C4-2B (cell line): ENCODE results near the gene KIAA0232.

Experiments
- ZFX ChIP-seq: fragments of 450-650 bp; IDR thresholded peaks from 2 replicates; pipeline ENCODE4 v1.6.1; 2017
- TF ChIP-seq, protein P1 (sequence below): fragments of 450-650 bp; conservative IDR thresholded peaks from 2 replicates; pipeline ENCODE4 v1.5.1; 2017; ENCODE audit warnings: mild to moderate bottlenecking

GRCh38 chr4:6840062-6840976 lies 57.8 kb downstream of the KIAA0232 start:
- TF ChIP-seq, protein P1, sequence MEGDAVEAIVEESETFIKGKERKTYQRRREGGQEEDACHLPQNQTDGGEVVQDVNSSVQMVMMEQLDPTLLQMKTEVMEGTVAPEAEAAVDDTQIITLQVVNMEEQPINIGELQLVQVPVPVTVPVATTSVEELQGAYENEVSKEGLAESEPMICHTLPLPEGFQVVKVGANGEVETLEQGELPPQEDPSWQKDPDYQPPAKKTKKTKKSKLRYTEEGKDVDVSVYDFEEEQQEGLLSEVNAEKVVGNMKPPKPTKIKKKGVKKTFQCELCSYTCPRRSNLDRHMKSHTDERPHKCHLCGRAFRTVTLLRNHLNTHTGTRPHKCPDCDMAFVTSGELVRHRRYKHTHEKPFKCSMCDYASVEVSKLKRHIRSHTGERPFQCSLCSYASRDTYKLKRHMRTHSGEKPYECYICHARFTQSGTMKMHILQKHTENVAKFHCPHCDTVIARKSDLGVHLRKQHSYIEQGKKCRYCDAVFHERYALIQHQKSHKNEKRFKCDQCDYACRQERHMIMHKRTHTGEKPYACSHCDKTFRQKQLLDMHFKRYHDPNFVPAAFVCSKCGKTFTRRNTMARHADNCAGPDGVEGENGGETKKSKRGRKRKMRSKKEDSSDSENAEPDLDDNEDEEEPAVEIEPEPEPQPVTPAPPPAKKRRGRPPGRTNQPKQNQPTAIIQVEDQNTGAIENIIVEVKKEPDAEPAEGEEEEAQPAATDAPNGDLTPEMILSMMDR: no peak
- no peak for TF ChIP-seq ZFX
